Stimulated activated CD4-positive, alpha-beta T cell treated with anti-CD3 and anti-CD28 coated beads, Interleukin-4, amount 100 ng/mL, for 48 hours (primary cell): ENCODE results near the gene HYI.

ENCODE experiments used
- DNase-seq, 2 donors: peaks; one replicate each; pipeline ENCODE4 v3.0.0-alpha.2; 2020; ENCODE audit warnings: low read depth in 2 of 2

The HYI gene

DNA sequence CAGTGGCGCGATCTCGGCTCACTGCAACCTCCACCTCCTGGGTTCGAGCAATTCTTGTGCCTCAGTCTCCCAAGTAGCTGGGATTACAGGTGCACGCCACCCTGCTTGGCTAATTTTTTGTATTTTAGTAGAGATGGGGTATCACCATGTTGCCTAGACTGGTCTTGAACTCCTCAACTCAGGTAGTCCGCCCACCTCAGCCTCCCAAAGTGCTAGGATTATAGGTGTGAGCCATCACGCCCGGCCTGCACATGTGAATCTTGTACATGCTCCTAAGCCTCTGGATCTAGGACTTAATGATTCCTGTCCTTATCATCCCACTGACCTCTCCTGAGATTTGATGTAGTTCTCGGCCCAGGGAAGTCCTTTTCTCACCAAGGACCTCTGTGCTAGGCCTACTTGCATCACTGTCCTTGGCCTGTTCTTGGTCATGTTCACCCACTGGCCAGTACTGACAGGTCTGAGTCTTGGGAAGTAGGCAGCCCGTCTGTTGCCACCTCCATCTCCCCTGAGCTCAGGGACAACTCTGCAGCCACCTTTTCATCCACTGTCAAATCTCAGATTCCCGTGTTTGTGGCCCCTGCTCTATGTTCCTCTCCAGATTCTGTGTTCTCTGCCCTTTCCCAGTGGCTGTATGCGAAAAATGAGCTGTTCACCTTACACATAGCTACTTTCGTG, 9.4 kb downstream of the HYI start:
- DNase-seq: no peak

DNA sequence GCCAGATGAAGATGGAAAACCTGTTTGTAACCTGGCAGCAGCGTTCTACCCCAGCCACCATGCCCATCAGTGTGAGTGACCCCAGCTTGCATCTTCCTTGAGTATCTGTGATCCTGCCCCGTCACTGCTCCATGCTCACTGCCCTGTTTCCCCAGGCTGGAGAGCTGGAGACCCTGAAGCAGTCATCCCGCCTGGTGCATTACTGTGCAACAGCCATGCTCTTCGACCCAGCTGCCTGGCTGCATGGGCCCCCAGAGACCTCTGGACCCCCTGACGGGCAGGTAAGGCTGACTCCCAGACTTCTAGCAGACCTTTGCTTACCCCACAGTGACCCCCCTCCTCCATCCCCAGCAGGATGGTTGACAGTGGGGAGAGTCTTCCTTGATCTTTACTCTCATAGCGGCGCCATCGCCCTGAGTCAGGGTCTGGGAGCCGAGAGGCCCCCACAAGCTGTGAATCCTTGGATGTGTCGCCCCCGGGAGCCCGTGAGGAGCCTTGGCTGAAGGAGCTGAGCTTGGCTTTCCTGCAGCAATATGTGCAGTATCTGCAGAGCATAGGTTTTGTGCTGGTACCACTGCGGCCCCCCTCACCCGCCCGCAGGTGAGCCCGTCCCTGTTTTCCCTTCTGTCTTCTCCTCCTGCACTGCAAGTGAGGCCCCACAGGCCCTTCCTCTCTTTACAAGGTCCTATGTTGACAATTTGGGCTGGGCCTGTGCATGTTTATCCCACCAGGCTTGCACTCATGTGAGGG, 10.4 kb downstream of the HYI start:
- no peak for DNase-seq

- DNase-seq: no peak
Observed at GRCh38 chr1:43442756-43443155, 11.0 kb downstream of the HYI start.

DNA sequence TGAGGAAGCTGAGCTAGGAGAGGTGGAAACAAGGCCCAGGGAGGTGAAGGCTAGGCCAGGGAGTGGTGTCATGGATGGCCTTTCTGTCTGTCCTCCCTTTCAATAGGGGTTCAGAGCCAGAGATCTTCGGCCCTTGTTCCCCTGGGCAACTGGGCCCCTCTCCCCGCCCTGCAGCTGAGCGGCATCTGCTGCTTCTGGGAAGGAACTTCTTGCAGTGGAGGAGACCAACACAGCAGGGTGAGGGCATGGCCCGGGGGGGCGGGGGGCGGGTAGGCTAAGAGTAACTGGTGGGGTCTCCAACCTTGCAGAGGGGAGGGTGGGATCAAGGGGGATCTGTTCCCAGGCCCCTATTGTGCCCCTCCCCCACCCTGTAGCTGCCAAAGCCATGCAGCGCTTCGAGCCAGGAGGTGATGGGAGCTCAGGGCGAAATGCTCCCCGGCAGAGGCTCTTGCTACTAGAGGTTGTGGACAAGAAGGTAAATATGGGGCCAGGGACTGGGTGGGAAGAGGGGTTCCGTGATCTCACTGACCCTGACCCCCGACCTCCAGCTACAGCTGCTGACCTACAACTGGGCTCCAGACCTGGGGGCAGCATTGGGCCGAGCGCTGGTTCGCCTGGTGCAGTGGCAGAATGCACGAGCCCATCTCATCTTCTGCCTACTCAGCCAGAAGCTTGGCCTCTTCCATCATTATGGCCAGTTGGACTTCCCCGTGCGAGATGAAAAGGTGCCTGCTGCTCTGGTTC, 11.7 kb downstream of the HYI start:
- DNase-seq: no peak

GRCh38 chr1:43441166-43441893, 12.4 kb downstream of the HYI start:
- DNase-seq: no peak

DNA sequence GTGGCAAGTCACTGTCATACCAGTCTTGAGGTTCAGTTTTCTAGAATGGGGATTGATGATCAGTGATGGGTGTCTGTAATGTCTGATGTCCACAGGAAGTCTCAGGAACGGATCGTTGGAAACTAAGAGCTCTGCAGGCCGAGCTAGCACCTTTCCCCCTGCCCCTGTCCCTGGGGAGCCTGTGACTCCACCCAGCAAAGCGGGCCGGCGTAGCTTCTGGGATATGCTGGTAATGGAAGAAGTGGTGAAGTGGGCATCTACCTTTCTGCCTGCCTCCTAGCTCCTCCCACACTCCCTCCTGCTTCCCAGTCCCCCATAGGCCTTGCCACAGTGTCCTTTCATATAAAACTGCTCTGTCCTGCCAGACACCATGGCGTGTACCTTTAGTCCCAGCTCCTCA, 13.4 kb downstream of the HYI start:
- DNase-seq: no peak

DNA sequence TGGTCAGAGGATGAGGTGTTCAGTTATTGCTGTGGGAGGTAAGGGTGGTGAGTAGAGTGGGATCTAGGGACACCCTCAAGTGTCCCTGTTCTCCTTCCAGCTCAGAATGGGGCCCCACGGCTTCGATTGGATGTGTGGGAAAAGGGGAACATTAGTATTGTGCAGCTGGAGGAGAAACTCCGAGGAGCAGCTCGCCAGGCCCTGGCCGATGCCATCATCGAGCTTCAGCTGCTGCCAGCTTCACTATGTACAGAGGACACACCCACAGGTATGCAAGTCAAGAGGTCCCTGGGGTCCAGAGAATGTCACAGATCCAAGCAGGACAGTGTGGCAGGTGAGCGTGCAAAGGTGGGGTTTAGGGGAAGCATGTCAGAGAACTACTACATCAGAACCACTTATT, 13.9 kb downstream of the HYI start:
- DNase-seq: no peak

DNA sequence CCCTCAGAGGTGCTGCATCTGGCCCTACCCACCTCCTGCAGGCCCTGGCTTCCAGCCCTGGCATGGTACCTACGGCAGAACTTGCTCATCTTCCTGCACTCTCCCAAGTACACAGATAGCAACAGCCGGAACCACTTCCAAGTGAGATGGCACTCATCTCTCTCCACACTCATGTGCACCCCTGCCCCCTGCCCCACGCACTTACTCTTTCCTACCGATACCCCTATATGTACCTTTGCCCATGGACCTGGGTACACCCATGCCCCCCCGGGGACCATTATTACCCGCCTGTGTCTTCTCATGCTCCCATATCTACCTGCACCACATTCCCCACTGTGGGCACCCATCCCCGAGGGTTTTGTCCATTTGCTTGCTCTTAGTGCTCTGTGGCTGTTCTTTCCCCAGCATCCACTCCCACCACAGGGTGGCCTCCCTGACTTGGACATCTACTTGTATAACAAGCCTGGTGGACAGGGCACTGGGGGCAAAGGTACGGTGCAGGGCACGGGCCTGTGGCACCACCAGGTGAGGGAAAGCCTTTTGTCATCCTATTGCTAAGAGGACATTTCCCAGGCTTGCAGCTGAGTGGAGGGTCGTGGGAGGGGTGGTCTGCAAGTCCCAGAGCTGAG, 14.7 kb downstream of the HYI start:
- DNase-seq: no peak

DNA sequence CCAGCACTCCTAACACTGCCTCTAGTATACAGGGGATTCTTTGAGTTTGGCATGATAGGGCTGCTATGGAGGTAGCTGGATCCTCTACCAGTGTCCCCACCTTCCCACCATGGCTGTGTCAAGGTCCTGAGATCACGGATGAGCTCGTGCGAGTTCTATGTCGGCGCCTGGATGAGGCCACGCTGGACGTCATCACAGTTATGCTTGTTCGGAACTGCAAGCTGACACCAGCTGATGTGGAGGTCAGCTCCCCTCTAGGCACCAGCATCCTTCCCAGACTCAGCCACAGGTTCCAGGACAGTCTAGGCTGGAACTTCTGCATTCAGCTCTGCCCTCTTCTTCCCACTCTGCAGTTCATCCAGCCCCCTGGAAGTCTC, 15.2 kb downstream of the HYI start:
- no peak for DNase-seq

DNA sequence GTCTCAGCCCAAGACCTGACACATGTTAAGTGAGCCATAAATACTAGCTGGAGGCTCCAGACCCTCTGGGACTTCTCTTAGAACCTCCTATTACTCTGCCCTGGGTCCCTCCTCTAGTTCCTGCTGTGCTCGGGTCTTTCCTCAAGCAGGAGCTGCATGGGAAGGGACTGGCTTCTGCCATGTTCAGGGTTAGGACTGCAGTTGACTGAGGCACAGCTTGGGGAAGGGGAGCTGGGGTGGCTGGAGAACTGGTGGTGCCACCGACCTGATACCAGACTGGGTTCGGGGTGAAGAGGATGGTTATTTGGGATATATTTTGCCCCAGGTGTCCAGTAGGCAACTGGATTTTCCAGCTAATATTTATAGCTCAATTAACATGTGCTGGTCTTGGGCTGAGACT, 15.7 kb downstream of the HYI start:
- no peak for DNase-seq

DNA sequence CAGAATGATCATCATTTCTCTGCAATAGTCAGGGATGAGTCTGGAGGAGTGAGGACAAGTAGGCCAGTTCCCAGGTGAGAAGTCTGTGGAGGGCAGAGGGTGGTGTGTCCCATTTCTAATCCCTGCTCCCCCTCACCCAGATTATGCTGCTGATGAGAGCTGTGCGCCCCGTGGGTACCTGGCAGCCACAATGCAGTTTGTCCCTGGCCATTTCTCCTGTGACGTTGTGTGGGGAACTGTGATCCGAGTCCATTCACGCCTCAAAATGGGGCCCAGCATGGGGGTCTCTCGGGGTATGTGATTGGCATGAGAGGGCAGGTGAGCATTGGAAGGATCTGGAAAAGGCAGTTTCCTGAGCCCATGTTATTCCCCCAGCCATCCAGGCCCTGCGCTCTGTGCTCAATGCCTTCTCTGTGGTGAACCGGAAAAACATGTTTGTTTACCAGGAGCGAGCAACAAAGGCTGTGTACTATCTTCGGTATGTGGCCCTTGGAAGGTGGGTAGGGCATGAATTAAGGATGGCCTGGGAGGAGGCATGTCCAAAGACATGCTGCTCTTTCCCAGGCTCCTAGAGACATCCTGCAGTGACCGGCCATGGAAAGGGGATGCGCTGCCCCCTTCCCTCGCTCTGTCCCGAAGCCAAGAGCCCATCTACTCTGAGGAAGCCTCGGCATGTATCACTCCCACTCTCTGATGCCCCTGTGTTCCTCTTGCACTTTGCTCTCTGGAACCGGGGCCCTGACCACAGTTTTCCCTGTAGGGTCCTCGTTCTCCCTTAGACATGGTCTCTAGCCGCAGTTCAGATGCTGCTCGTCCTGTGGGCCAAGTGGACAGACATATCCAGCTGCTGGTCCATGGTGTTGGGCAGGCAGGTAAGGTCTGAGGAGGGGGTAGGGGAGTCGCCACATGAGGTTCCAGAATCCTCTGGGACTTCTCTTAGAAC, 16.4 kb downstream of the HYI start:
- DNase-seq: no peak

DNA sequence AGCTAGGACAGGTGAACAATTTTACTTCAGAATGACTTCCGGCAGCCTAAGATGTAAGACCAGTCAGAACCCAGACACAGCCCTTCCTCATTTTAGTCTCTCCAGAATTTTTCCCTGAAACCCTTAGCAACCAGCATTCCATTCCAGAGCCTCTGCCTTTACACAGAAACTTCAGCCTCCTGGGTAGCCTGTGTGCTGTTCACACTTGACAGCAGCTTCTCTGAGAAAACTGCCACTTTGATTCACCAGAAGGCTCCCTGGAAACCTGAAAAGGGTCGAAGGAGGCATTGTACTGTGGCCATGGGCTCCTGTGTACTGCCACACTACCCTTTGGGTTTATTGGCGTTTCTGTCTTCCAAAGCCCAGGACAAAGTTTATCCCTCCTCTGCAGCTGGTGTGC, 17.4 kb downstream of the HYI start:
- no peak for DNase-seq

GRCh38 chr1:43435146-43436145, 18.3 kb downstream of the HYI start:
- no peak for DNase-seq

DNA sequence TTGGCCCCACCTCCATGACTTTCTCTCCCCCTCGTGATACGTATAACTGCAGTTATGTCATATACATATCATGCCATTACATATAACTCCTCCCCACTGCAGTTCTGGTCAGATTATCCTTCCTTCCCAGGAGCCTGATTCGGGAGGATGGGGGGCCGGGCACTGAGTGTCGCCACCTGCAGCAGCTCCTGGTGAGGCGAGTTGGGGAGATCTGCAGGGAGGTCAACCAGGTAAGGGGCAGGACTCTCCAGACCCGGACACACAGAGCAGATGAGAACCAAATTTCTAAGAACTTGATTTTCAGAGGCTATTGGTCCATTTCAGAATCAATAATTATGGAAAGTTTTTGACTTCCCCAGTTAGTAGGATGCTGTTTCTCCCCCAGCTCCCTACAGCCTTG, 19.5 kb downstream of the HYI start:
- DNase-seq: no peak

DNA sequence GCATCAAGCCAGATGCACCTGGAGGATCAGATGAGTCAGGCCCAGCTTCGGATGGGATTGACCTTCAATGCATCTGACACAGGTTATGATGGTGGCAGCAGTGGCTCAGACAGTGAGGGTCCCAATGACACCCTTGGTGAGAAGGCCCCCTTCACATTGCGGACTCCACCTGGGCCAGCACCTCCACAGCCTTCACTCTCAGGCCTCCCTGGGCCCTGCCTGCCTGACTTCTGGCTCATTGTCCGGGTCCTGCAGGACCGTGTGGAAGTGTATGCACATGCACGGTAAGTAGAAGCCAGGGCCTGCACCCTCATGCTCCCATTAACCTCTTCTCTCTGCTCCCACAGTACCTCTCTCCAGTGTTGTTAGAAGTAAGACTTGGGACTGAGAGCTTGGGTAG, 20.8 kb downstream of the HYI start:
- DNase-seq: no peak

- DNase-seq: no peak
Observed at GRCh38 chr1:43432171-43432860, 21.4 kb downstream of the HYI start.

DNA sequence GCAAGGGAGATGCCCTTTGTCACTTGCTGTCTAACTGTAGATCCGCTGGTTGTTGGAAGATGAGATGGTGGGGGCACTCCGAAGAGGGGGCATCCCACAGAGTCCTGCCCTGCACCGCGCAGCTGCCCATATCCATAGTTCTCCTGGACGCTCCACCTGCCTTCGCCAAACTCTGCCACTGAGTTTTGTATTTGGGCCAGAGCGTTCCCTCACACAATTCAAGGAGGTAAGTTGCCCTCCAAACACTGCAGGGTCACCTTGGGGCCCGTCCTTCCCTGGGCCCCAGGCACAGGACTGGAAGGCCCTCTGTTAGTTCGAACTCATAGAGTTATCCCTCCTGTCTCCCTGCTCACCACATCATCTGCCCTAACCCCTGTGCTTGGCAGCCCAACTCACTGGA, 22.1 kb downstream of the HYI start:
- no peak for DNase-seq

DNA sequence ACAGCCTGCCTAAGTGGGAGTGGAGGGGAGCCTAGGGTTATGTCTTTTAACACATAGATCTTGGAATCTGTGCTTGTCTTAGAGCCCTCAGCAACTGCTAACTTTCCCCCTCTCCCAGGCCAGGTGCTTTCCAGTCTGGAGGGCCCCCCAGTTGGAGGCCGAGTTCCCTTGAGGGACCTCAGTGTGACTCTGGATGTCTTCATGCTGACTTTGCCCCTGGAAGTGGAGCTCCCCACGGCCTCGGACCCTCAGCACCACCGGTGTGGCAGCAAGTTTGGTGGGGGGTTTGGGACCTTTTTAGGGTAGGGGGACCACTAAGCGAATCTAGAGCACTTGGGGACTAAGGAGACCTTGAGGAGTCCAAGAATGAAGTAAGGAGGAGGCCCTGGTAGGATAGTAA, 22.9 kb downstream of the HYI start:
- no peak for DNase-seq

DNA sequence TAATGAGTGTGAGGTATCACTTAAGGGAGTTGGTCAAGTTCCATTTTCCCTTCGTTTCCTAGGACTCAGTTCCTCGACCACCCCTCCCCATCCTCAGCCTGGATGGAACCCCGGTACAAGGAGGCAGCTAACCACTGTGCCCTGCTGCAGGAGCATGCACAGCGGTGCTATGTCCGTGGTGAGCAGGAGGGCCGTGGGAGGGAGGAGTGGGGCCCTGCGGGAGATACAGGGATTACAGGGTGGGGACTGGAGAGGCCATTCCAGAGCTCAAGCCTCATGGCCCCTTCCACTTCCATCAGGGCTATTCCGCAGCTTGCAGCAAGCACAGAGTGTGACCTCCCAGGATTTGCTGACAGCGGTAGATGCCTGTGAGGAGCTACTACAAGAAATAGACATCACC, 25.8 kb downstream of the HYI start:
- no peak for DNase-seq
